ENCODE results near the gene IGSF21.
"Not testable (repeated sequence)": the region's sequence is repeated elsewhere in the genome, so short reads cannot be mapped to it uniquely, and the experiment has no call there.

Gene IGSF21

DNA sequence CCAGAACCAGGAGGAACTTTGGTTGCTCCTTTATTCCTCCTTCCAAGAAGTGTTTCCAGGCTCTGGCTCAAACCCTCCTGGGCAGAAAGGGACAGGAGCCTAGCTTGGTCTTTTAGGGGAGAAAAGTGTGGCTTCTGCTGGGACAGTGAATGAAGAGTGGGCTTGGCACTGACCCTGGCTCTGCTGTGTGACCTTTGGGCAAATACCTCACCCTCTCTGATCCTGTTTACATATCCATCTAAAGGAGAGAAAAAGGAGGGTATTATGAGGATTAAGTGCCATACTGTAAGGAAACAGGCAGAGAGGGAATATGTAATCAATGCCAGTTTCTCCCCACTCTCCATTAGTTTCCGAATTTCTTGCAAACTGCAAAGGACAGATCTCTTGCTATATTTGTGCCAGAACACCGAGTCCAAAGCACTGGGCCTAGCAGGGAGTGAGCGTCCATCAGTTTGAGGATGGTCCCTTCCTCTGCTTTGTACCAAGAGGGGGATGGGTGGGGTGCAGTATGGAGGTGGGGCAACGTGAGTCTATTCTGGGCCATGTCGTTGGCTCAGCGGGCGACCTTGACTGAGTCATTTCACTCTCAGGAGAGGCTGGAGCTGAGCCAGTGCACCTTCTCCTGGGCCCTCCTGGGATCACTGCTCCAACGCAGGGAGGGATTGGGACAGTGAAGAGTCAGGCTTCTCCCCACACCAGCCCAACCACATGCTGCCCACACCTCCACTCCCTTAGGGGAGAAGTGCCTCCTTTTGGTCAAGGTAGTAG is 38.4 kb downstream of the IGSF21 start:
- peak; percentile 45 for DNase-seq (ENCODE audit: low spot score)

DNA sequence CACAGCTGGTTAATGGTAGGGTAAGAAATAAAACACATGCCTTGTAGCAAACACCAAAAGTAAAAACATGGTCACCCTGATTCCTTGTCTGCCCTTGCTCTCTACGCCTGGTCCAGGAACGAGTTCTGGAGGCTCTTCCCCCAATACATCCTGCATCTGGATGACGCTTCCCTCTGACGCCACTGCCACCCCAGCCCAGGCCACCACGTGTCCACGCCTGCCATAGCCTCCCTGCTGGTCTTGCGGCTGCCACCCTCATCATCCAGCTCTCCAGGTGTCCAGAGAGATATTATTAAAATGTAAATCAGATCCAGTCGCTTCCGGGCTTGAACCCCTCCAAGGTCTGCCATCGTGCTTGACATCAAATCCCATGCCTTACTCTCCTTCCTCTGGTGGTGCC is 39.3 kb downstream of the IGSF21 start:
- DNase-seq (ENCODE audit: low spot score): no peak

DNA sequence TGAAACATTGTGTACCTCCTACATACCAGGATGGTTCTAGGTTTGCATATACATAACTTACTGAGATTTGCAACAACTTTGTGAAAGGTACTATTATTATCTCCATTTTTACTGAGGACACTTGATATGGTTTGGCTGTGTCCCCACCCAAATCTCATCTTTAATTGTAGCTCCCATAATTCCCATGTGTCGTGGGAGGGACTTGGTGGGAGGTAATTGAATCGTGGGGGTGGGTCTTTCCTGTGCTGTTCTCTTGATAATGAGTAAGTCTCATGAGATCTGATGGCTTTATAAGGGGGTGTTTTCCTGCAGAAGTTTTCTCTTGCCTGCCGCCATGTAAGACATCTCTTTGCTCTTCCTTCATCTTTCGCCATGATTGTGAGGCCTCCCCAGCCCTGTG is 40.1 kb downstream of the IGSF21 start:
- DNase-seq (ENCODE audit: low spot score): no peak

DNA sequence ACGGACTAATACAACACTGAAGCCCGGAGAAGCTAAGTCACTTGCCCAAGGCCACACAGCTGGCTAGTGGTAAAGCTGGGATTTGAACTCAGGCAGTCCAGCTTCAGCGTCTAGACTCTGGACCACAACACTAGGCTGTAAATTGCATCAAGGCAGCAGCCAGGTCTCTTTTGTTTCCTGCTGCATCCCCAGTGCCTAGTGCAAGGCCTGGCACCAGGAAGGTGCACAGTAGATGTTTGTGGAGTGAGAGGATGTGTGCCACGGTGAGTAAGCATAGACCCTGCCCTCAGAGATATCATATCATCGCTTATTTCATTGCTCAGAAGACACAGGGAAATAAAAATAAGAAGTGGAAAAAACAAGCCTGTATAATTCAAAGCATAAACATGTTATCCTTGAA is 40.9 kb downstream of the IGSF21 start:
- peak; percentile 66 for DNase-seq (ENCODE audit: low spot score)

DNA sequence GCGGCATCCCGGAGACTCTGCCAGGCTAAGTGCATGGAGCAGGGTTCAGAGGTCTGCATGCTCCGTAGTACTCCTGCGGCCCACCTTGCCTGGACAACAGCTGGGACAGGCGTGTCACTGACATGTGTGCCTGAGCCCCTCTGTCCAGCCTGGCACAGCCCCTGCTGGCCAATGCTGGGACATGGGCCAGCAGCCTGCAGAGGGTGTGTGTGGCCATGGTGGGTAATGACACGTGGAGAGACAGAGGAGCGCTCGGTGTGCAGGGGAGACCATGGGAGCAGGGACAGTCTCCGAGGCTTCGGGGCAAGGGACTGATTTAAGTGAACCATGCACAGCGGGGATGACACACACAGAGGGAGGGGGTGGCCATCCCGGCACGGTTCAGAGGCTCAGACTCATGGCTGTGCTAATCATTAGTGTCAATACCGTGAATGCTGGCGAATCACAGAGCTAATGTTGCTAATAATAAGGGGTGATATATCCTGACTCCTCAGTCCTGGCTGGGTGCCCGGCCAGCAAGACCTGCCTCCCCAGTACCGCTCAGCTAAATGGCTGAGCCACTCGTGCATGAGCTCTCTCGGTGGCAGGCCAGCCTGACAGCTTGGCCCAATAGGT is 41.5 kb downstream of the IGSF21 start:
- DNase-seq (ENCODE audit: low spot score): peak; percentile 99

DNA sequence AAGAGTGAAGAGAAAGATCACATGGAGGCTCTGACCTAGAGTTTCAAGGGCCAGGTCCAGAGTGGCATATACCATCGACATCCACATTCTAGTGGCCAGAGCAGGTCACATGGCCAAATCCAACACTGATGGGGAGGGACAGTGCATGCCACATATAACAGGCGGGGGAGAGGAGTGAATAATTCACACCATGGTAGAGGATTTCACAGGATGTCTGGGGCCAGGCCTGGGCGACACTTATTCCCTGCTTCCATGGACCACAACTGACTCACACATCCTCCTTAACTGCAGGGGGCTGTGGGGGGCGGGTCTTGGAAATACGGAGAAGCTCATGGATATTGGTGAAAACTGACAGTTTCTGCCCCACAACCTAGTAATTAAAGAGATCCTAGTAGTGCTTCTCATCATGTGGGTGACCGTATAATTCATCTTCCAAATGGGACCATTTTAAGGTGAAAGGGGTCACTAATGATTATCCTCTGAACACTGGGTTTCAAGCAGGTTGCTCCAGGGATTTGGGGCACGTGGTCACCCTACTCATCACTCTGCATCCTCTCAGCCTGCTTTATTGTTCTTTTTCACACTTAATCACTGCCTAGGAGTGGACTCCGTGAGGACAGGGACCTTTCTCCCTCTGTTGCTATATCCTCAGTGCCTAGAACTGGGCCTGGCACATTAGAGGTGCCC is 44.0 kb downstream of the IGSF21 start:
- no peak for DNase-seq (ENCODE audit: low spot score)

DNA sequence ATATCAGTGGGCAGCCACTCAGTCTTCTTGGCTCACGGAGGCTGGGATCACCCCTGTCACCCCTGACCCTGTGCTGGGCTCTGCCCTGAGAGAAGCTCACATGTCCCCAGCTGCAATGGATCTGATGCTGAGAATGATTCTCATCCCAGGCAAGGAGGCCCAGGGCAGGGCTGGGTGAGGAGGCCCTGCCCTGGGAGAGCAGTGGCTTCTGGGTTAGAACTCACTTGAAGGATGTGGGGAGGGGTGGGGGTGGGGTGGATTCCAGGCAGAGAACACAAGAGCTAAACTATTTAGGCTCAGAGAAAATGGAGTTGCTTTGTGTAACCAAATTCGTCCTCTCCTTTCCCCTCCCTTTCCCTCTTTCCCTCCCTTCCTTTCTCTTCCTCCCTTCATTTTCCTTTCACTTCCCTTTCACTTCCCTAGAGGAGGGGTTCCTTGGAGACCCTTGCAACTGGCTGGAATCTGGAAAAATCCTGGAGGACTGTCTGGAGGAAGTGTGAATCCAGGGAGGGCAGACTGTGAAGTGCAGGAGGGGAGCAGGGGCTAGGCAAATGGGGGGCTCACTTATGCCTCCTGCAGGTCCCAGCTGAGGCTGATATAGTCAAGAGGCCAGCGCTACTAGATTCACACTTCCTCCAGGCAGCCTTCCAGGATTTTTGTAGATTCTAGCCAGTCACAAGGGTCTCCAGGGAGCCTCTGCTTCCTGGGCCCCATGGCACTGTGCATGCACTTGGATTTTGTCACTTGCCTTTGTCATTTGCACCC is 47.0 kb downstream of the IGSF21 start:
- no peak for DNase-seq (ENCODE audit: low spot score)

DNA sequence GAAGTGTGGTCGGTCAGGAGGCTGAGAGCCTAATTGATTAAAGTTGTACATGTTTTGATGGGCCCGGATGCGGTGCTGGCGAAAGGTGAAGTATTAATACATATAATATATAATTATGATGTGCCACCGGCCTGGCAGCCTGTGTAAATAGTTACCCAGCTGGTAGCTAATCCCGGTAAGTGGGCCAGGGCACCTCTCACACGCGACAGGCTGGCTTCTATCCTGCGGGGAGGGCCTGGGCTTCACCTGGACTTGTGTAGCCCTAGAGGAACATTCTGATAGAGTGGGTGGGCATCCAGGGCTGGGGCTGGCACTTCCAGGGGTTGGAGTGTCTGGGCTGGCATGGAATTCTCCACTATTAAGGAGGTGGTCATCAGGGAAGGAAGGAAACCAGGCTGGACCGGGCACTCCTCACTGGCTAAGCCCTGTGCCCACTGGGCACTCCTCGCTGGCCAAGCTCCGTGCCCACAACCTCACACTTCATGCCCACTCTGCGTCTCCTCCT is 48.3 kb downstream of the IGSF21 start:
- no peak for DNase-seq (ENCODE audit: low spot score)

DNA sequence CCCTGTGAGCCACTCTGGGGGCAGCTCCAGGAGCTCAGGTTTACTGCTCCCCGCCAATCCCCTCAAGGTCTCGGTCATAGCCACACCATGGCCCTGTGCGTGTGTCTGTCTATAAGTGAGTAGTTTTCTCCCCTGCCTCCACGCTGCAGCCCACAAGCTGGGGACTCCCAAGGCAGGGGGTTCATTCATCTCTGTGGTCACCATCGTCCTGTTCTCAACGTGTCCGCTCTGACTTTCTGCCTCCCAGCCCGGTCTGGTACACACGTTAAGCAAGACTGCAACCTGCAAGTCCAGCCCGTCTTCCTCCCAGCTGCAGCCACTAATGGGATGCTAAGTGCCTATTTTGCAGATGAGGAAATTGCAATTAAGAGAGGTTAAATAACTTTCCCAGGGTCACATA is 49.8 kb downstream of the IGSF21 start:
- DNase-seq (ENCODE audit: low spot score): no peak

DNA sequence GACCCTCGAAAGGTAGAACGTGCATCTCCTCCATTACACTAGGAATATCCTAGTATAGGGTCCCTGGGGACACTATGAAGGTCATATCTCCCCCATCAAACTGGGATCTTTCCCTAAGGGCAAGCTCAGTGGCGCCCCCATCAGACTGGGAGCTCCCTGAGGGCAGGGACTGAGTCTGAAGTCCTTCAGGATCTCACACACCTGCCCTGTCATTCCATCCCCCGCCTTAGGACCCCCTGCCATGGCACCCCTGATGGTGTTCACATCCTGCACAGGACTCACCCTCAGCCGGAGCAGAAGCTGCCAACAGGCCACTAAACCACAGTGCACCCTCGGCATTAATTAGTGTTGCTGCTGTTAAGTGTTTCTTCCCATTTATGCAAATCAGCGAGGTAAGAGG is 50.4 kb downstream of the IGSF21 start:
- DNase-seq (ENCODE audit: low spot score): no peak

DNA sequence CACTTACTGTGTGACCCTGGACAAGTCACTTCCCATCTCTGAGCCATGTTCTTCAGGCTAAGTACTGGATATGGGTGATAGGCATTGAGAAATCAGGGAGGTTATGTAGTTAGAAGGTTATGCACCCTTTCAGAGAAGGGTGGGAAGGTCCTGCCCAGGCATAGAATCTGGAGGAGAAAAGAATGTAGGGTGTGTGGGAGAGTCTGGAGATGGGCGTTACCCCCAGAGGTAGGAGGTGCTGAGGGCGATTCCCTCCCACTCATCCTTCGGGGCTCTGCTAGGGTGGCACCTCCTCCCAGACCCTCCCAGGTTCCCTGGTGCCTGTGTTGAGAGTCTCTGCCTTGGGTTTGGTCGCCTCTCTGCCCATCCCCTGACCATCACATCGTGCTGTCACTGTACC is 51.1 kb downstream of the IGSF21 start:
- no peak for DNase-seq (ENCODE audit: low spot score)

DNA sequence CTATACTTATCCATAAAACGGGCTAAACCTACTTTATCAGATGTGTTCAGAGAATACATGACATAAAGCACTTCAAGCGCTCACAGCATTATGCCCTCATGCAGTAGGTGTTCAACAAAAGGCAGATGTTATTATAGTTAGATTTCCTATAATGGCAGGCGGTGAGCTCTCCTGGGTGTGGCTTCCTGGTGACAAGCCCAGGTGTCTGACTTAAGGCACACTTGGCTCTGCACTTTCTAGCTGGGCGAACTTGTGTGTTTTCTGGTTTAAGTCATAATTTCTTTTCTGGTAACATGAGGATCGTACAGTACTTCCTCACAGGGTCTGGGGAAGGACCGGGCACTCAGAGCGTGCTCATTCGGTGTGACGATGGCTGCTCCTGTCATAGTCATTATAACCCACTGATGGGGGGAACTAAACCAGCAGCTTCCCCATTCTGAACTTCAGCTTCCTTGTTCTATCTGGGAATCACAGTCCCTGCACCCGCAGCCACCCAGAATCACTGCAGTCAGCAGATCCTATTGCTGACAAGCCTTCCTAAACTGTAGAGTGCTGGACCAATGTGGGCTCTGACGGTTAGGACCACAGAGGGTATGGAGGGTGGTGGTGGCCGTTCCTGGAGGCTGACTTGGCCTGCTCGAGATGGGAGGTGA is 52.8 kb downstream of the IGSF21 start:
- no peak for DNase-seq (ENCODE audit: low spot score)

DNA sequence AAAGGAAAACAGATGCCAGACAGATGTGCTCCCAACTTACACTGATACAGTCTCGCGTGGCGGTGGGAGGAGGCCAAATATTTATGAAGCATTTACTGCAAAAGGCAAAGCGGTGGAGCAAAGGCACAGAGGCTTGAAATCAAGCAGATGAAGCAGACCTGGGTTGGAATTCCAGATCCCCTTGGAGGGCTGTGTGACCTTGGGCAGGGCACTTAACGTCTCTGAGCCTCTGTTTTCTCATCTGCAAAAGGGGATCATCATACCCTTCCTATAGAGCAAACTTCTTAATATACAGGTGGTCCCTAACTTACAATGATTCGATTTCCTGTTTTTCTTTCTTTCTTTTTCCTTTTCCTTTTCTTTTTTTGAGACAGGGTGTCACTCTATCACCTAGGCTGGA is 54.1 kb downstream of the IGSF21 start:
- no peak for DNase-seq (ENCODE audit: low spot score)

DNA sequence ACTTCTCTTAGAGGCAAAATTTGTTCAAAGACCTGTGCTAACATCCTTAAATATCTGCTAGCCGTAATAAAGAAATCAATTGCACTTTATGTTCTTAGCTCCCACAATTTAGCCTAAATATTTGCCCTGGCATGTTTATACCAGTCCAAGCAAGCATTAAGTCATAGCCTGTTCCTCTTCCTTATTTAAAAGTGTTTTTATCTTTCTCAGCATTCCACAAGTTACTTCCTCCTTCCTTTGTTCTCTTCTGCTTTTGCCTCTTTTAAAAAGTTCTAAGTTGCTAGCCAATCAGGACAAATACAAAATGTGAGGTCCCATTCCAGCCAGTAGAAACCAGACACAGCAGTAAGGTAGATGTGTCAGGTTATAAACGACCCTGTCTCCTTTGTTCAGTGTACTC is 58.0 kb downstream of the IGSF21 start:
- DNase-seq (ENCODE audit: low spot score): not testable (repeated sequence)

DNA sequence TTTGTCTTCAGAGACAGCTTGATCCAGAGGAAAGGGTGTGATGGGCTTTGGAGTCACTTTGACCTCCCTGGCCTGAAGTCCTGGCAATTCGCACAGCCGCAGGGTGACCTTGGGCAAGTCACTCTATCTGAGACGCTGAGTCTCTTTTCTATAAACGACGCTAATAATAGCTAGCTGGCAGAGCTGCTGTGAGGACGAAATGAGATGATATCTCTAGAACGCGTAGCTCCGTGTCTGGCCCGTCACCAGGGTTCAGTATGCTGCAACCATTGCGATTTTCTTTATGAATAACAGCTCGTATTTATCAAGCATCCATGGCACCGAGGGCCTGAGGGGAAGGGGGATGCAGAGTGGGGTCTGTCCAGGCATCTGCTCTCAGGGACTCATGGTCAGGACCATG is 58.7 kb downstream of the IGSF21 start:
- no peak for DNase-seq (ENCODE audit: low spot score)

DNA sequence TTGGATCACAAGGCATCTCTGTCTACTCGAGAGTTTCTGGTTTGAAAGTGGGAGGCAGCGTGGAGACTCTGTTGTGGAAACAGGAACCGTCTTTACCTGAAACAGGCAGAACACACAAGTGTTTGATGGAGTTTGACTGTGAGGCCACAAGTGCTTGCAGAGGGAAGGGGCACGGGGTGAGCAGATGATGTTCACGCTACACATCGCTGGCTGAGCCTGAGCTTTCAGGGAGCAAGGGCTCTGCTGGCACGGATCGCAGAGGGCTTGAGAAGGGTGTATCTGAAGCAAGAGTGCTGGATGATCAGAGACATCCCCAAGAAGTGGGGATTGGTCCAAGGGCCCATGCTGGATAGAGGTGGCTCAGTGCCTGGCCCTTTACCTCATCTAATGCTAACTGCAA is 59.3 kb downstream of the IGSF21 start:
- DNase-seq (ENCODE audit: low spot score): no peak

DNA sequence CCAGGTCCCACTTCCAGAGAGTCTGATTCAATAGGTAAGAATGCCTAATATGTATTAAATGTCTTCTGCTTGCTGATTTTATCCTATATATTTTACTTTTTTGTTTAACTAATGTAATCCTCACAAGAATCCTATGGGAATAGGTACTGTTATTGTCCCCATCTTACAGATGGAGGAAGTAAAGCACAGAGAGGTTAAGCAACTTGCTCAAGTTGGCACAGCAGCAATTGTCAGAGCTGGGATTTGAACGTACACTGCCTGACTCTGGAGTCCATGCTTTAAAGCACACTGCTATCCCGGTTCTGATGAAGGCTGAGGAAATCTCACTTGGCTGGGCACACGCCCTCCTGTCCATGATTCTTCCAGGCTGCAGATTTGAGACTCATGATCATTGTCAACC is 62.8 kb downstream of the IGSF21 start:
- DNase-seq (ENCODE audit: low spot score): no peak

DNA sequence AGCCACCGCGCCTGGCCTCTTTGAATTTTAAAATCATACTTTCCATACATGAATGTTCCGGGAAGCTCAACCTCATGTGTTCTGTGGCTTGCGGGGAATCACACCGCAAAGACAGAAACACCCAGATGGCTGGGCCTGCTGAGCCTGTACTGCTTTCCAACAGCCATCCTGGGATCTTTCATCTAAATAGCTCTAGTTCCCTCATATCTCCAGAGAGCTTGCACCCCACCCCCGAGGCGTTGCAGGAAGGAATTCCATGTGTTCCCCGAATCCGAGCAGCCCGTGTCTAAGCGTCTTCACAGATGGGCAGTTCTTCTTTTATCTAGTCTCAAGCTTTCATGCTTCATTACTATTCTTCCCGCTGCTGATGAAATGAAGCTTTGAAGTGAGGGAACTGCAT is 66.4 kb downstream of the IGSF21 start:
- no peak for DNase-seq (ENCODE audit: low spot score)

DNA sequence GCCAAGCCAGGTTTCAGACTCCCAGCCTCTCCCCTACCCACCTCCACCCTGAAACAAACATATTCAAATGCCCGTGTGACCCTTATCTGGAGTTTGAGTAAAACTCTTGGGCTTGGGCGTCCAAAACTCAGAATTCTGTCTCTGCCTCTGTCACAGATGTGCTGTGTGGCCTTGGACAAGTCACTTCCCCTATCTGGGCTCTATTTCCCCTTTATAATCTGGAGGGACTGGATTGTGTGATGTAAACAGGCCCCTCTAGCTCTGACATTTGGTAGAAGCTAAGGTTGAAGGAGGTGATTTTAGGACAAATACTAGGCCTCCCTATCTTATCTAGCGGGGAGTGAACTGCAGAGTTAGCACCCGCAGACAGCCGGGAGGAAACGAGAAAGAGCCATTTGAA is 67.5 kb downstream of the IGSF21 start:
- no peak for DNase-seq (ENCODE audit: low spot score)

DNA sequence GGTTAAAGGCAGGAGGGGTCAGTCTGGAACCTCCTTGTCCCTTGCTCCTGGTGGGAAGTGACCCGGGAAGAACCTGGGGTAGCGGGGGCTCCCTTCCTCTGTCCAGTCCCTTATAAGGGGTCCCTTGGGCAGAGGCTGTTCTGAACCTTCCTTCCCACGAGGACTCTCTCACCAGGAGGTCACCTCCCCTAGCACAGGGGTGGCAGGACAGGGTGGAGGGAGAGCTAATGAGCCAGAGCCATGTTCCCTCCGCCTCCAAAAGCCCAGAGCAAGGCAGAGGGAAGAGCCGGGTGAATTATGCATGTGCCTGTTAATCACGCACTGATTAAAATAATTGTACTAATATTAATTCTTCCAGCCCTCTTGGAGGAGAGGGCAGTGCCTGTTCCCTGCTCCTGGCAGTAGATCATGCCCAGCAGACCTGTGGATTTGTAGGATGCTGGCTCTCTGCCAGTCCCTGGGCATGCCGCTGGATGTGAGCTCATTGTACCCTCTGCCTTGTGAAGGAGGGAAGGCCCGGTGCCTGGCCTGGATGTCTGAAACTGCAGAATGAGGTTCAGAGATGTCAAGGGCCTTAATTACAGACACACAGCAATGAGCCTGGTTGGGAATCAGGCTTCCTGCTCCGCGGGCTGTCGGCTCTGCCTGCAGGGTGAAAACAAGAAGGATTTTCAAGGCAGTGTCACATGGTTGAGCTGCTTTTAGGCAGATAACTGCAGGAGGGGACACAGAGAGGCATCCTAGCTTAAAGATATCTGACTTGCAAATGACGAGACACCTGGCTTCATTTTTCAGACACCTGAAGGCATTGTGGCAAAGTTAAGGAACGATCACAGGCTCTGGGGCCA is 68.2 kb downstream of the IGSF21 start:
- peak; percentile 31 for DNase-seq (ENCODE audit: low spot score)

DNA sequence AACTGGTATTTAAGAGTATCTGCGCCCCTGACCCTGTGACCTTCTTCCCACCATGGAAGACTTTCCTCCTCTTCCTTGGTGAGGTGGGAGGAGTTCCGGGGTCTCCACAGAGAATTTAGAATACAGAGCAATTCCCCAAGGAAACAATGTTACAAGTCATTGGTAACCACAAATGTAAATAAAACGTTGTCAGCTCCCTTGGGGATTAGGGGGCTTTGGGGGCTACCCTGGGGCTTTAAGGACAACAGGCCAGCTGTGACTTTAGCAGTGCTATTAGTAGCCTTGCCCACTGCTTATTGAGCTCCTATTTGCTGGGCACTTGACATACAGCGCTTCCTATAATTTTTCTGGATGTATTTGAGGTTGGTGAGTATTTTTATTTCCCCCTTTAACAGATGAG is 69.0 kb downstream of the IGSF21 start:
- DNase-seq (ENCODE audit: low spot score): no peak

Measured in kidney tubule cell (primary cell).